NCI-H748 treated with DMSO at 0.1 percent for 48 hours (cell line): ENCODE results near the gene POM121C.
"Not testable (repeated sequence)": the region's sequence is repeated elsewhere in the genome, so short reads cannot be mapped to it uniquely, and the experiment has no call there.

Experiments used
- DNase-seq: peaks from one replicate; lab custom pipeline; 2025; lab: John Stamatoyannopoulos, UW

Gene POM121C

DNA sequence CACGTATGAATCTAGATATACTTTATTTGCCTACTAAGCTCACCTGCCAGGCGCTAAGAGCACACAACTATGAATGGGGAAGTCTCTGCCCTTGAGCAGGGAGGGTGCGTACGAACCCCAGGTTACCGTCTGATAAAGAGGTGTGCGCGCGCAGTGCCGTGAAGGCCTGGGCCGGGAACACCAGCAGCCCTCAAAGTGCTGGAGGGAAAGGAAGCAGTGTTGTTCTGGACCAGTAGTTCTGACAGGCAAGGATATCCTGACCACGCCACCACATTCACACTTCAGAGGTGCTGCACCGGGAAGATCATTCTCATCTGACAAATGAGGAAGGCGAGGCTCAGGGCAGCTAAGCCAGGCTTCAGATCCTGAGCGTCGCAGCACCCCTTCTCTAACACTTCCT lies 62.6 kb downstream of the POM121C start:
- not testable (repeated sequence) for DNase-seq

DNA sequence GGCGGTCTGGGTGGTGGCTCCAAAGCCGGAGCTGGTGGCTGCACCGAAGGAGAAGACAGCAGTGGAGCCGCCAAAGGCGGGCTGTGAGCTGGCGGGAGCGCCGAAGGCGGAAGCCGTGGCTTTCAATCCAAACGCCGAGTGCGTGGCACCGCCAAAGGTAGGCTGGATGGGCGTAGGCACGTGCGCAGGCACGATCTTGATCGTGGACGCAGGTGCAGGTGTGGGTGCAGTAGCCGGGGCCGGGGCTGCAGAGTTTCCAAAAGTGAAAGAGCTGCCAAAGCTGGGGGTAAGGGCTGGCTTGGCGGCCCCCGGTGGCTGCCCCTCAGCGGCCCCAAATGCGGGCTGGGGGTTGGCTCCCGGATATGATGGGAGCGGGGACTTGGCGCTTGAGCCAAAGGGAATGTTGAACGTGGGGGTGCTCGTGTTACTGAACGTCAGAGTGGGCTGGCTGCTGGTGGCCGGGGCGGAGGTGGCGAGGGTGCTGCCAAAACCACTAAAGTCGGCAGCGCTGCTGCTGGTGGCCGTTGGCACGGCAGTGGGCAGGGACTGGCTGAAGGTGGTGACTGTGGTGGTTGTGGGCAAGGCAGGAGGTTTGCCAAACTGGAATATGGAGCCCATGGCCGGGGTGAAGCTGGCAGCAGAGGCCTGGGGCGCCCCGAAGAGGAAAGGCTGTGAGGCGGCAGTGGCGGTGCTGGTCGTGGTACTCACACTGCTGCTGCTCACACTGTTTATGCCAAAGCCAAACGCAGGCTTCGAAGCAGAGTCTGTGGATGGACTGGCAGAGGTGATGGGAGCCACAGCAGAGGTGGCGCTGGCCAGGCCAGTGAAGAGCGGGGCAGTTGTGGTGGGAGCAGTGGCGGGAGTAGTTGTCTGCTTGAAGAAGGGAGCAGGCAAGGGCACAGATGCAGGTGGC lies 64.0 kb downstream of the POM121C start:
- DNase-seq, result not testable (repeated sequence)

DNA sequence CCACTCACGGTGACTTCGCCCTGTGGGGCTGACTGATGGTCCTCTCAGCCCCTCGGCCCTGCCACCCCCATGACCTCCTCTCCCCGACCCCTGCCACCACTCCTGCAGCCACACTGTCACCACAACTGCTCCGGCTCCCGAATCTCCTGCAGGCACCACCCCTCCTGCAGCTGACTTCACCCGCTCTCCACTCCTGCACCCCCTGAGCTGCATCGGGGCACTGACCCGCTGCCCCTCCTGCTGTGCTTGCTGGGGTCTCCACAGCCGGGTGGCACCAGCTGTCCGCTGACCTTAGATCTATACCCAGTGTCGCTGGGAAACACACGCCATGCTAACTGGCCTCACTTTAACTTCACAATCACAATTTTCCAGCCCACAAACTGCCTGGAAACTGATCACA lies 65.9 kb downstream of the POM121C start:
- DNase-seq, result not testable (repeated sequence)

DNA sequence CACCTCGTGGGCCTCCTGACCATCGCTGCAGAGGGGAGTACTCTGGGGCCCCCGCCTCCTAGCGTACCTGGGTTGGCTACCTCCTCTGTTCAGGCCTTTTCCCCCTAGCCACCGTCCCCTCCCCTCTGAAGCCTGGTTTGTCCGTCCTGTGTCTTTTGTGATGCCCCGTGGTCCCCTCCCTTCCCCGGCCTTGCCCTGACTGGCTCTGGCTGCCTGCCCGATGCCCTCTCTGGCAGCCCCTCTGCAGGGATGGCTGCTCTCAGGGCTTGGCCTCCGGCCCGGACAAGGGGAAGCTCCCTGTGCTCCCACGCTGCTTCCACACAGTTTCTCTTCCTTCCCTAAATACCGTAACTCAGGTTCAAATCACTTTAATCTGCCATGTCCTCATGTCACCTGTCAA lies 66.4 kb downstream of the POM121C start:
- not testable (repeated sequence) for DNase-seq

DNA sequence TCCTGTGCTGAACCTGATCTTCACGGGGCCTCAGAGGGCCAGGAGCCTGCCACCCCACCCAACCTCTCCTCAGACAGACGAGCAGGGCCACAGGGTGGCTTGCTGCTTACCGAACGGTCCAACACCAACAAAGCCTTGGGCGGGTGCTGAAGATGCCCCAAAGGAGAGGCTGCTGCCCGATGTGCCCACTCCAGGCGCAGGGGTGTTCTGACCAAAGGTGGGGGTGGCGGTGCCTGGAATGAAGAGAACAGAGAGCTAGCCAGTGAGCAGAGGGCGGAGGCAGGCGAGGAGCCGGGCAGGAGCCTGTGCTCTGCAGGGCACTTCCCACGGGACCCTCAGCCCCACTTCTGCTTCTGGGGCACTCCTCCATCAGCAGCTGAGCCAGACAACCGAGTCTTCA lies 66.9 kb downstream of the POM121C start:
- not testable (repeated sequence) for DNase-seq

DNA sequence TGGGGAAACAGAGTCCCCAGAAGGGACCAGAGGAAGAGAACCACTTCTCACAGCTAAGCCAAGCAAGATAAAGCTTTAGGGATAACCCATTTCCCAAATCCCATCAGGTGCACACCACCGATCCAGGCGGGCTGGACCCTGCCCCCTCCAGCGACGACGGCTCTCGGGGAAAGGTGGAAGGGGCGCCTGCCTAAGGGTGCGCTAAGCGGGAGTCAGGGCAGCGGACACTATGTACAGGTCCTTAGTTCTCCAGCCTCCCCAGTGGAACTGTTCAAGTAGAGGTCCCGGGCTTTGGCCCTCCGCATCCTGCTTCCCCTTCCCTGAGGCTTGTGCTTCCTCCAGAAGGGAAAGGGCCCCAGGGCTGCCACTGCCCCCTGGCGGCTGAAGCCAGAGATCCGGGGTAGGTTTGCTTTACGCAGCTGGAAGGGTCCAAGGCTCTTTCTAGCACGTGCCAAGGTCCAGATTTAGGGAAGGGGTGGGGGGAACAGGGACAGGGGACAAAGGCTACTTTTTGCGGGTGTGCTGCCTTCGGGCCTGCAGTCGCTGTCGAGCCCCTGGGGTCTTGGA lies 67.7 kb downstream of the POM121C start:
- DNase-seq, result not testable (repeated sequence)

DNA sequence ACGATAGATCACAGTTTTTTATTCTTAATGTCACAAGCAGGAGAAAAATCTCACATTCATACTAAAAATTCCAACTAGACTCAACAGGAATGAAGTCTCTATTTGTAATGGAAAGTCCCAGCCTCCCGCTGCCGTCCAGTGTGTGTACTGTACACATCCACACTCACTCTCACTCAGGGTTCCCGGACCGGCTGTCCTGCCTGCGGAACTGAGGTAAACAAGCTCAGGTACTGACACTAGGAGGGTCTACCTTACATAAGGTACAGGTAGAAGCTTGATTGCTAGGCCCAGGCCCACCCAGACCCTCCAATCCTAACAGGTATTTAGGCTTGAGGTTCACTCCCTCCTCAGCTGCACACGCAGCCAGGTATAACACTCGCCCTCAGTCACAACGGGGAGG lies 69.3 kb downstream of the POM121C start:
- not testable (repeated sequence) for DNase-seq

DNA sequence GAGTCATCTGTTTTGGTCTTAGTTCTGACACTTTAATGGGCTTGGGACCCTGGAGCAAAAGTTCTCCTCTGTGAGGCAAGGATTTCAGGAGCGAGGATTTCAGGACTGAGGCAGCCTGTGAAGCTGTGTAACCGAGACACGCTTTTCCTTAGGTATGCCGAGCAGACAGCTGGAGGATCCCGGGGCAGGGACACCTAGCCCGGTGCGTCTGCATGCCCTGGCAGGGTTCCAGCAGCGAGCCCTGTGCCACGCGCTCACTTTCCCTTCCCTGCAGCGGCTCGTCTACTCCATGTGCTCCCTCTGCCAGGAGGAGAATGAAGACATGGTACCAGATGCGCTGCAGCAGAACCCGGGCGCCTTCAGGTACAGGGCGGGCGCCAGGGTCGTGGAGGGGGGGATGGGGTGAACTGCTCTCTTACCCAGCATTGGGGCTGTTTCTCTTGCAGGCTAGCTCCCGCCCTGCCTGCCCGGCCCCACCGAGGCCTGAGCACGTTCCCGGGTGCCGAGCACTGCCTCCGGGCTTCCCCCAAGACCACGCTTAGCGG lies 70.2 kb downstream of the POM121C start:
- DNase-seq, result not testable (repeated sequence)

DNA sequence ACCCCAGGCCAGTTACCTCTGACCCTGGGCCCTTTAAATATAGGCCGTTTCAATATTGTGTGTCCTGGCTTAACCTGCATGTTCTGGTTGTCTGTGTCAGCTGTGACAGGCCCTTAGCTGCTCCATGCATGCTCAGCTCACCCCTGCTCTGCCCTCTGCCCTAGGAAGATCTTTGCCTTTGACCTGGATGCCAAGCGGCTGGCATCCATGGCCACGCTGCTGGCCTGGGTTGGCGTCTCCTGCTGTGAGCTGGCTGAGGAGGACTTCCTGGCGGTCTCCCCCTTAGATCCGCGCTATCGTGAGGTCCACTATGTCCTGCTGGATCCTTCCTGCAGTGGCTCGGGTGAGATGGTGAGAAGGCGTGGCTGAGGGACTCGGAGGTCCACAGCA lies 70.7 kb downstream of the POM121C start:
- not testable (repeated sequence) for DNase-seq

DNA sequence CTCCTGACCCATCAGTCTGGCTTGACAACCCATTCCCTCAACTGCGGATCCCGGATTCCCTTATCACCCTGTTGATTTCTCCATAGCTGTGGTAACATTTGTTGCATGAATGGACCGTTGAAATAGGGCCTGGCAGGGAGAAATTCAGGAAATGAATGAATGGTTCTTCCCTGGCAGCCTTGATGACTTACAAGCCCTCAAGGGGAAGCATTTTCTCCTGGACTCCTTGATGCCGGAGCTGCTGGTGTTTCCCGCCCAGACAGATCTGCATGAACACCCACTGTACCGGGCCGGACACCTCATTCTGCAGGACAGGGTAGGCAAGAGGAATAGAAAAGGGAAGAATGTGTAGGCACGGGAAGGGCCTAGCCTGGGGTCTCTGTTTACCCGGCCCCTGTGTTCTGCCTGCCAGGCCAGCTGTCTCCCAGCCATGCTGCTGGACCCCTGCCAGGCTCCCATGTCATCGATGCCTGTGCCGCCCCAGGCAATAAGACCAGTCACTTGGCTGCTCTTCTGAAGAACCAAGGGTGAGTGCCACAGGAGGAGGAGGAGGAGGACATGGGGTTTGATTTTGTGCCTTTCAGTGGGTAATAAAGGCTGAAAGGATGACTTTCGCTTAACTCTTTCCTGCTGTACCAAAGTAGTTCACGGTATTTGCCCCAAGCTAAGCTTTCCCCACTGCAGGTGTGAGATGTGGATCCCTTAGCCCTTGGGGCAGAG lies 71.2 kb downstream of the POM121C start:
- DNase-seq, result not testable (repeated sequence)

DNA sequence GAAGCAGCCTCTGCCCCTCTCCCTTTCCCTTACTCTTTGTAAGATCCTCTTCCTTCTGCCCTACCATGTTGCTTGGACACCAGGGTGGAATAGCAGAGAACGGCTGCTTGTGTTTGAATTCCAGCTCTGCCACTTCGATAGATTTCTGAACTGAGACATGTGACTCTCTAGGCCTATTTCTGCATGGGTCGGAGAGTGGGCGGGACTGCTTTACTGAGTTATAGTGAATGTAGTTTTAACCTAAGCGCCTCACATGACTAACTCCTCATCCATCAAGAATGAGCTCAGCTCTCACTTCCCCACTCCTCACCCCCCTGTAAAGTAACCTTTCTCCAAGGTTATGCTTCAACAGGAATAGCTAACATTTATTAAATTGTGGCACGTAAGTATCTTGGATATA lies 71.9 kb downstream of the POM121C start:
- not testable (repeated sequence) for DNase-seq

DNA sequence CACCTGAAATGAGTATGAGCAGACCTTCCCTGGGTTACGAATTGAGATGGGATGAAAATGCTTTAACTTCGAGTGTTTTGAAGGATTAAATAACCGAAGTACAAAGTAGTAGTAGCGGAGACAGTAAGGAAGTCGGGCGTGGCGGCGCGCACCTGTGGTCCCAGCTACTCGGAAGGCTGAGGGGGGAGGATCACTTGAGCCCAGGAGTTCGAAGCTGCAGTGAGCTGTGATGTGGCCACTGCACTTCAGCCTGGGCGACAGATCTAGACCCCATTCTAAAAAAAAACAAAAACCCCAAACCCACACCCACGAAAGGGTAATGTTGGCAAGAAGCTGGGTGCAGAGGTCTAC lies 75.3 kb downstream of the POM121C start:
- not testable (repeated sequence) for DNase-seq

DNA sequence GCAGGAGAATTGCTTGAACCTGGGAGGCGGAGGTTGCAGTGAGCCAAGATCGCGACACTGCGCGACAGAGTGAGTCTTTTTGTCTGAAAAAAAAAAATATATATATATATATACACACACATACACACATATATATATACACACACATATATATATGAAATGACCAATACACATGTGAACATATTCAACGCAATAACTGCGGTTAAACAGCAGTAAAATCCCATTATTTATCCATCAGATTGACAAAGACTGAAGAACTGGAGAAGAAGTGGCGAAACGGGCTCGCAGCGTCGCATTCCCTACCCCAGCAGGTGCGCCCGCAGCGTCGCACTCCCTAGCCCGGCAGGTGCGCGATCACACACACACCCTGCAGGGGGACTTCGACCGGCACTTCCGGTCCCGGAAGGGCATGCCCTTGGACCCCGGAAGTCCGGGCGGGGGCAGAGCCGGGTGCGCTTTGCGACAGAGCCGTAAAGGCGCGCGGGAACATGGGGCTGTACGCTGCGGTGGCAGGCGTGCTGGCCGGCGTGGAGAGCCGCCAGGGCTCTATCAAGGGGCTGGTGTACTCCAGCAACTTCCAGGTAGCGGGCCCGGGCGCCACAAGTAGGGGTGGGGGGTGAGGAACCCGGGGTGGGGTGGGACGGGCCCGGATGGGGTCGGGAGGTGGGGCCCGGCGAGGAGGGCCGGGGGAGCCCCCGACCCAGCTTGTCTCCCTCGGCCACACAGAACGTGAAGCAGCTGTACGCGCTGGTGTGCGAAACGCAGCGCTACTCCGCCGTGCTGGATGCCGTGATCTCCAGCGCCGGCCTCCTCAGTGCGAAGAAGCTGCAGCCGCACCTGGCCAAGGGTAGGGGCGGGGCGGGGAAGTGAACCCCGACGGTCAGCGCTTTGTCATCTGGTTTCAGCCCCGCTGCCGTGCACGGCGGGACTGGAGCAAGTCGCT lies 75.9 kb downstream of the POM121C start:
- DNase-seq, result not testable (repeated sequence)

DNA sequence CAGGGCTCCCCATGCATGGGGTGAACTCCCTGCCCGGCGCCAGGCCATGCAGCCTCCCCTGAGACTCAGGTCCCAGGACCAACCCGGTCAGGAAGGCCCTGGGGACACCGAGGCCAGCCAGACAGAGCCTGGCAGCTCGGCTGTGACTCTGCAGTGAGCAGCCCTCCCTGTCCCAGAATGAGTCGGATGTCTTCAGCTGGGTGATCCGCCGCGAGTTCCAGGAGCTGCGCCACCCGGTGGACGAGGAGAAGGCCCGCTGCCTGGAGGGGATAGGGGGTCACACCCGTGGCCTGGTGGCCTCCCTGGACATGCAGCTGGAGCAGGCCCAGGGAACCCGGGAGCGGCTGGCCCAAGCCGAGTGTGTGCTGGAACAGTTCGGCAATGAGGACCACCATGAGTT lies 81.4 kb downstream of the POM121C start:
- not testable (repeated sequence) for DNase-seq

DNA sequence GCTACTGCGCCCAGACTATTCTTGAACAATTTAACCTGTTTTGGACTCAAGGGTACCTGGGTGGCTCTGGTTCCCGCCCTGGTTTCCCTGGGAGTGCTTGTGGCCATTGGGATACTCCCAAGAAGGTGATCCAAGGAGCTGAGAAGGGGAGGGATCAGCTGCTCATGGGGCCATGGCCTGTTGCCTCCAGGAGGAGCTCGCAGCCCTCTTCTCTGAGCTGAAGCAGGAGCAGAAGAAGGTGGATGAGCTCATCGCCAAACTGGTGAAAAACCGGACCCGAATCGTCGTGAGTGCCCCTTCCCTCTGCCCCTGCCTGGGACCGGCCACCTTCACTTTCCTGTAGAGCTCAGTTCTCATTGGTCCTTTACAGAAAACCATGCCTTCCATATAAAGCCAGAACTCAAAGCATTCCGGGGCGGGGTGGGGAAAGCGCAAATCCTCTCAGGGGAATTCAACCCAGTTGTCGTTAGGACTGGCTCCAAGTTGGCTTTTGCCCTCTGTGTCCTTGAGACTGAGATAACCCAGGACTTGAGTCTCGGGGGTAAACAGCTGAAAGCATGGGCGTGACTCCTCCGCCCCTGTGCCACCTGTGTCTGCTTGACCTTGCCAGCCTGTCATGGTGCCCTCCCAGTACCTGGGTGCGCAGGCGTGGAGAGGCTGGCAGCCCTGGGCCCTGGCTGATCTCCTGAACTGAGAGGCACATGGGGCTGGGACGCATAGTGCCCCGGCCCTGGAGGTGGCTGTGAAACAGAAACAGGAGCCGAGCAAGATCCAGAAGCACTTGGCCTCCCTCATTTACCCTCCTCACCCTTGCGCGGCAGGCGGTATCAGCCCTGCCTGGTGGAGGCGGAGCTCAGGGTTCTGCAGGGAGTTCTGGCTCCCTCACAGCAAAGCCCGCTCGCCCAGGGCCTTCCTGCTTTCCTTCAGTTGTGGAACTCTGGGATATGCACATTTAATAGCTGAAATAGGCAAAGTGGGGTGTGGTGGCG lies 82.3 kb downstream of the POM121C start:
- DNase-seq, result not testable (repeated sequence)

DNA sequence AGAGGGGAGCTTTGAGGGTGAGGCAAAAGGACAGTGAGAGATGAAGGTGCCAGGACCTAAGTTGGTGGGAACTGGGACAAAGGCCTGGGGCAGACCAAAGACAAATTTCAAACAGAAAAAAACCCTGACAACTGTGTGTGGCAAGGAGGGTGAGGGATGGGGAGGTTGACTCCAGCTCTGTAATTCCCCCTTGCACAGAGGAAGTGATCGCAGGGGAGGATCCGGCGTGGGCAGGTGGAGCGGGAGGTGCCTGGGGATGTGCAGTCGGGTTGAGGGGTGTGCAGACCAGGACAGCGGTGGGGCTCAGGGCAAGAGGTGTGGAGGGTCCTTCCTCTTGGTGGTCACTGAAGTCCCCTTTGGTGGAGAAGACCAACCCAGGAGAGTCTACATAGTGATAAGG lies 85.5 kb downstream of the POM121C start:
- not testable (repeated sequence) for DNase-seq

DNA sequence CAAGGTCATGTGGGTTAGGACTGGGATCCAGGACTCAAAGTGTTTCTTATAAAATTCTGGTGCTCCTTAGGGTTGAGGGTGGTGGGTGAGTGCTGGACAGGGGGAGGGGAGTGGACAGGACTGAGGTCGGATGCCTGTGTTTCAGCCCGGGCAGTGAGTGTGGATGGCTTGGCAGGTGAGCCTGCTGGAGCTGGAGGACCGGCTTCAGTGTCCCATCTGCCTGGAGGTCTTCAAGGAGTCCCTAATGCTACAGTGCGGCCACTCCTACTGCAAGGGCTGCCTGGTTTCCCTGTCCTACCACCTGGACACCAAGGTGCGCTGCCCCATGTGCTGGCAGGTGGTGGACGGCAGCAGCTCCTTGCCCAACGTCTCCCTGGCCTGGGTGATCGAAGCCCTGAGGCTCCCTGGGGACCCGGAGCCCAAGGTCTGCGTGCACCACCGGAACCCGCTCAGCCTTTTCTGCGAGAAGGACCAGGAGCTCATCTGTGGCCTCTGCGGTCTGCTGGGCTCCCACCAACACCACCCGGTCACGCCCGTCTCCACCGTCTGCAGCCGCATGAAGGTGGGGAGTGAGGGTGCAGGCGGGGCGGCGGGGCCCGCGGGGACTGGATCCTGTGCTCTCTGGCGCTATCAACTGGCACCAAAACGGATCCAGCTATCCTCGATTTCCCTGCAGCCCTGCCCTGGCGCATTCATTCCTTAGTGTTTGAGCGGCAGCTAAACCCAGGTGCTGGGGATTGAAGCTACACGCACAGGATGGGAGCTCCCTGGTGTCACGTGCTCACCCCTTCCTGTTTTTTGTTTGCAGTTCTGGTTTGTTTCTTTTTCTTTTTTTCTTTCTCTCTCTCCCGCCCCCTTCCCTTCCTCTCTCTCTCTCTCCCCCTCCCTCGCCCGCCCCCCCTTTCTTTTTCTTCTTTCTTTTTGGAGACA lies 87.1 kb downstream of the POM121C start:
- DNase-seq, result not testable (repeated sequence)

DNA sequence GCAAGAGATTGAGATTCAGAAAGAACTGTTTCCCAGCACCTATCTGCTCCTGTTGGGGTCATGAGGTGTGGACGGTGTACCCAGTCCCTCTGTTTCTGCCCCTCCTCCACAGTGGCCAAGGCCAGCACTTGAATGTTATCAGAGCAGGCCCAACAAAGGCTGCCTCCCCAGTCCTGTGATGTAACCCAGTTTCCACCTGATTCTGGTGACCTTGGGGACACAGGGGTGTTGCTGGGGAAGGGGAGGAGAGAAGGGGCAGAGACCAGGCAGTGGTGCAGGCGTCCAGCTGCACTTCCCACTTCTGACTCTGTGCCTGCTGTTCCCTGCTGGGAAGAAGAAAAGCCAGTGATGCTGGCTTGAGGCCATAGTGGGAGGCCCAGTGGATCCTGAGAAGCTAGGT lies 88.2 kb downstream of the POM121C start:
- not testable (repeated sequence) for DNase-seq

DNA sequence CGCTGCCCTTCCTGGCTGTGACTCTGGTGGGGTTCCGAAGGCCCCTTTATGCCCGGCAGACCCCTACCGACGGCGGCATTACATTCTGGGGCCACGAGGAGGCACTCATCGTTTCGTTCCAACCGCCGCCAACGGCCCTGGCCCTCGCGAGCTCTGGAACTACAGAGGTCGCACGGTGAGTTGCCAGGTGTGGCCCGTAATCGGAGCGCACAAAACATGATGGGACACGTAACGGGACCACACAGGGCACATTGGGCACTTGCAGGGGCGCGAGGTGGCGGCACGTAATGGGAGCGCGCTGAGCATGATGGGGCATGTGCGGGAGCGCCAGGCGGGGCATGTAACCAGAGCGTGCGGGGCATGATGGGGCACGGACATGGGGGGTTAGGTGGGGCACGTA lies 90.8 kb downstream of the POM121C start, which contains the start of gene TRIM73:
TRIM73 (plus strand) TSS at position 301 of the 400 bp plus-strand sequence. CDS start 3,305 bp downstream, outside the sequence.
- not testable (repeated sequence) for DNase-seq
